H9 (cell line): ENCODE results near the gene SNRNP25. TPM values are rescaled to one million over a fixed set of nuclear protein-coding genes. Genes with fewer than 3 reads are reported as not detected.
A peak's percentile ranks its signal among the peaks of the same experiment; 100 is the strongest.

Experiments used
- DNase-seq: peaks from one replicate; pipeline ENCODE4 v3.0.0-alpha.2; 2017
- H2AFZ ChIP-seq: one replicate; pipeline ENCODE4 v1.6.1; 2013; ENCODE audit warnings: mild to moderate bottlenecking, low read length, control low read depth, moderate library complexity
- H2AK5ac ChIP-seq: 2 replicates; pipeline ENCODE4 v1.6.1; 2013; ENCODE audit warnings: low read length, control low read depth, mixed read lengths; ENCODE audit not compliant: insufficient read length
- H2BK120ac ChIP-seq: one replicate; pipeline ENCODE4 v1.6.1; 2013; ENCODE audit warnings: low read depth, mild to moderate bottlenecking, low read length, control low read depth, inconsistent platforms; ENCODE audit not compliant: poor library complexity, severe bottlenecking
- H2BK12ac ChIP-seq: 2 replicates; pipeline ENCODE4 v1.6.1; 2013; ENCODE audit warnings: low read length, control low read depth, mixed read lengths, low read depth; ENCODE audit not compliant: insufficient read length
- H2BK15ac ChIP-seq: 2 replicates; pipeline ENCODE4 v1.6.1; 2013; ENCODE audit warnings: low read depth, low read length, control low read depth
- H2BK20ac ChIP-seq: one replicate; pipeline ENCODE4 v1.6.1; 2013; ENCODE audit warnings: low read depth, mild to moderate bottlenecking, low read length, control low read depth, inconsistent platforms; ENCODE audit not compliant: poor library complexity, severe bottlenecking
- H2BK5ac ChIP-seq: 2 replicates; pipeline ENCODE4 v1.6.1; 2013; ENCODE audit warnings: low read length, control low read depth, mixed read lengths; ENCODE audit not compliant: insufficient read length
- H3K14ac ChIP-seq: 2 replicates; pipeline ENCODE4 v1.6.1; 2013; ENCODE audit warnings: low read length, control low read depth; ENCODE audit not compliant: insufficient read depth
- H3K18ac ChIP-seq: 2 replicates; pipeline ENCODE4 v1.6.1; 2013; ENCODE audit warnings: low read depth, mild to moderate bottlenecking, mixed read lengths, low read length, control low read depth; ENCODE audit not compliant: insufficient read length
- H3K23ac ChIP-seq: 2 replicates; pipeline ENCODE4 v1.6.1; 2013; ENCODE audit warnings: low read length, control low read depth, mixed read lengths, low read depth; ENCODE audit not compliant: insufficient read length
- H3K23me2 ChIP-seq: 2 replicates; pipeline ENCODE4 v1.6.1; 2013; ENCODE audit warnings: low read depth, mild to moderate bottlenecking, mixed read lengths, low read length, control low read depth; ENCODE audit not compliant: insufficient read length, poor library complexity, severe bottlenecking
- H3K27ac ChIP-seq: 2 replicates; pipeline ENCODE4 v1.5.1; 2013; ENCODE audit warnings: low read length, control low read depth, mixed read lengths, low read depth; ENCODE audit not compliant: insufficient read length
- H3K27me3 ChIP-seq: 2 replicates; pipeline ENCODE4 v1.6.1; 2013; ENCODE audit warnings: low read length, control low read depth, inconsistent platforms; ENCODE audit not compliant: insufficient read depth
- H3K4ac ChIP-seq: 2 replicates; pipeline ENCODE4 v1.6.1; 2013; ENCODE audit warnings: low read depth, mild to moderate bottlenecking, control low read depth, inconsistent platforms, low read length, moderate library complexity
- H3K4me1 ChIP-seq: 2 replicates; pipeline ENCODE4 v1.6.1; 2013; ENCODE audit warnings: low read length, control low read depth, inconsistent platforms; ENCODE audit not compliant: insufficient read depth
- H3K4me2 ChIP-seq: 2 replicates; pipeline ENCODE4 v1.6.1; 2013; ENCODE audit warnings: low read length, control low read depth, mixed read lengths; ENCODE audit not compliant: insufficient read length, insufficient read depth
- H3K56ac ChIP-seq: 2 replicates; pipeline ENCODE4 v1.6.1; 2013; ENCODE audit warnings: low read depth, mild to moderate bottlenecking, mixed read lengths, low read length, control low read depth; ENCODE audit not compliant: insufficient read length
- H3K79me1 ChIP-seq: 2 replicates; pipeline ENCODE4 v1.6.1; 2013; ENCODE audit warnings: low read depth, mild to moderate bottlenecking, moderate library complexity, low read length, control low read depth, inconsistent platforms; ENCODE audit not compliant: insufficient read depth, poor library complexity, severe bottlenecking
- H3K79me2 ChIP-seq: 2 replicates; pipeline ENCODE4 v1.6.1; 2013; ENCODE audit warnings: low read length, control low read depth, inconsistent platforms; ENCODE audit not compliant: insufficient read depth
- H3K9ac ChIP-seq: 2 replicates; pipeline ENCODE4 v1.6.1; 2013; ENCODE audit warnings: low read length, control low read depth, mixed read lengths; ENCODE audit not compliant: insufficient read length; ENCODE audit errors: extremely low read depth
- H3K9me3 ChIP-seq: one replicate; pipeline ENCODE4 v1.6.1; 2013; ENCODE audit warnings: low read depth, low read length, inconsistent platforms; ENCODE audit not compliant: control insufficient read depth
- H3T11ph ChIP-seq: one replicate; pipeline ENCODE4 v1.6.1; 2013; ENCODE audit warnings: mild to moderate bottlenecking, low read length, control low read depth, inconsistent platforms
- H4K20me1 ChIP-seq: one replicate; pipeline ENCODE4 v1.6.1; 2013; ENCODE audit not compliant: control insufficient read depth, insufficient read length, insufficient read depth
- H4K5ac ChIP-seq: 2 replicates; pipeline ENCODE4 v1.6.1; 2013; ENCODE audit warnings: low read depth, mild to moderate bottlenecking, mixed read lengths, low read length, control low read depth; ENCODE audit not compliant: insufficient read length
- H4K8ac ChIP-seq: replicated peaks from 2 replicates; pipeline ENCODE4 v1.6.1; 2013; ENCODE audit warnings: low read length, control low read depth, mixed read lengths, low read depth; ENCODE audit not compliant: insufficient read length
- H4K91ac ChIP-seq: 2 replicates; pipeline ENCODE4 v1.6.1; 2013; ENCODE audit warnings: low read depth, mild to moderate bottlenecking, moderate library complexity, mixed read lengths, low read length, control low read depth; ENCODE audit not compliant: insufficient read length
- H3K27ac Mint-ChIP-seq, 3 experiments: 2 replicates in 2 of 3; 3 replicates in 1 of 3; pipeline ENCODE4 v1.8.0; 2020 to 2021; ENCODE audit warnings: mixed read lengths in 3 of 3, mild to moderate bottlenecking in 1 of 3, moderate library complexity in 1 of 3
- H3K27me3 Mint-ChIP-seq: 2 replicates; pipeline ENCODE4 v1.8.0; 2021; ENCODE audit warnings: low read depth, mild to moderate bottlenecking, moderate library complexity, mixed read lengths
- H3K36me3 Mint-ChIP-seq, 3 experiments: 2 replicates in 2 of 3; 3 replicates in 1 of 3; pipeline ENCODE4 v1.8.0; 2020 to 2021; ENCODE audit warnings: low read depth in 3 of 3, mixed read lengths in 3 of 3; ENCODE audit not compliant: insufficient read depth in 1 of 3
- H3K4me1 Mint-ChIP-seq, 2 experiments: 2 replicates each; pipeline ENCODE4 v1.8.0; 2020; ENCODE audit warnings: mixed read lengths in 2 of 2
- H3K4me3 Mint-ChIP-seq, 2 experiments: 2 replicates in 1 of 2; 3 replicates in 1 of 2; pipeline ENCODE4 v1.8.0; 2020 to 2021; ENCODE audit warnings: mild to moderate bottlenecking in 2 of 2, mixed read lengths in 2 of 2, moderate library complexity in 1 of 2
- H3K9me3 Mint-ChIP-seq, 2 experiments: 2 replicates in 1 of 2; 3 replicates in 1 of 2; pipeline ENCODE4 v1.8.0; 2020; ENCODE audit warnings: mild to moderate bottlenecking in 2 of 2, mixed read lengths in 2 of 2, moderate library complexity in 1 of 2
- CTCF ChIP-seq: fragments of 200-600 bp; sonication (generic); conservative IDR thresholded peaks from 3 replicates; pipeline ENCODE4 v1.8.0; 2021; ENCODE audit warnings: antibody characterized with exemption, mild to moderate bottlenecking
- WGBS: extraction: QIAGEN DNeasy Blood & Tissue Kit; methylation state at CpG from one replicate; pipeline ENCODE4 v1.1.7; 2013; ENCODE audit warnings: missing lambda C conversion rate, low lambda C conversion rate, mixed read lengths; ENCODE audit not compliant: insufficient read length; ENCODE audit errors: extremely low coverage; 5-methylcytosine and 5-hydroxymethylcytosine counted together
- total RNA-seq: library from RNA; stranded (reverse); gene quantifications from 2 replicates; pipeline ENCODE4 v1.2.1, GENCODE V29; 2021

SNRNP25 gene
- total RNA-seq, 1 experiment from 2014 or later: 78.5 TPM

- Histone ChIP-seq H4K5ac (no peak overlapping the region), H2AFZ (no peak overlapping the region), H2BK12ac (no peak overlapping the region), H2BK5ac (no peak overlapping the region), H3K56ac (no peak overlapping the region), H3K23ac (no peak overlapping the region), H3K9me3 (no peaks in the 10 kb centered on the region), H2BK120ac (no peak overlapping the region), H3K9ac (no peak overlapping the region), H3K4ac (no peak overlapping the region), H2BK15ac (no peak overlapping the region), H3K23me2 (no peaks in the 10 kb centered on the region), H2AK5ac (no peak overlapping the region), H3K4me1 (no peaks in the 10 kb centered on the region), H3K18ac (no peak overlapping the region), H3K4me2 (no peak overlapping the region), H3K79me1 (no peaks in the 10 kb centered on the region), H3T11ph (no peak overlapping the region), H3K79me2 (no peaks in the 10 kb centered on the region), H3K27ac (no peak overlapping the region), H4K20me1 (no peaks in the 10 kb centered on the region), H3K14ac (no peak overlapping the region; the same call in 1 of the 2 replicates), H3K27me3 (no peaks in the 10 kb centered on the region), H2BK20ac (no peak overlapping the region), H4K91ac (no peak overlapping the region), H4K8ac (no peak overlapping the region)
- no peak overlapping the region; a peak in 1 of 5 replicates for H3K4me3 Mint-ChIP-seq
- no peaks in the 10 kb centered on the region; a peak in 1 of 5 replicates for H3K9me3 Mint-ChIP-seq
- peaks cover 7 to 8% of the 10 kb centered on the region in 2 experiments for H3K4me1 Mint-ChIP-seq
- TF ChIP-seq CTCF: no peak
- no CpG with 5 or more reads among the region's 19 CpGs for WGBS
- H3K36me3 Mint-ChIP-seq: peaks cover 2 to 31% (median 5%) of the 10 kb centered on the region in 3 experiments; a peak in 4 of 7 replicates
- no peak for DNase-seq
- no peaks in the 10 kb centered on the region for H3K27me3 Mint-ChIP-seq
- peak overlapping the region in 1 of 3 experiments; percentile 68; a peak in 1 of 7 replicates for H3K27ac Mint-ChIP-seq
Observed at GRCh38 chr16:102060-102855, 48.6 kb downstream of the SNRNP25 start.
